IMR-90 (cell line): Measurements from ENCODE around the gene PTBP1. TPM values are rescaled to one million over a fixed set of nuclear protein-coding genes. Genes with fewer than 3 reads are reported as not detected.

Experiments used
- ATAC-seq: fragments of 200-7000 bp; cut with Tn5 transposase; 2 replicates; pipeline ENCODE4 v1.9.1; 2020; ENCODE audit warnings: low read depth, mild to moderate bottlenecking, moderate library complexity
- BruUV-seq: library from RNA; stranded (reverse); fragments of 400-500 nt; replicated peaks from 2 replicates; lab custom pipeline; 2021; lab: Mats Ljungman, UMichigan
- CTCF ChIA-PET: fragments of 300-600 bp; formaldehyde crosslinking; extraction: SDS; loops from one replicate; lab custom pipeline; 2021; ENCODE audit warnings: antibody characterized with exemption; lab: Yijun Ruan, JAX
- POLR2A ChIA-PET: fragments of 300-600 bp; sonication (Branson Sonifier 250); formaldehyde crosslinking; loops from one replicate; lab custom pipeline; 2022; ENCODE audit warnings: antibody characterized with exemption; ENCODE audit not compliant: unreplicated experiment; lab: Charles Lee
- DNase-seq: peaks from one replicate; pipeline ENCODE4 v3.0.0; 2013
- H2AFZ ChIP-seq: replicated peaks from 2 replicates; pipeline ENCODE3; 2013; ENCODE audit warnings: low read length, mild to moderate bottlenecking; ENCODE audit not compliant: poor library complexity
- H2AK5ac ChIP-seq: 2 replicates; pipeline ENCODE4 v1.6.1; 2013; ENCODE audit warnings: low read depth, low read length, inconsistent platforms
- H2AK9ac ChIP-seq: replicated peaks from 2 replicates; pipeline ENCODE3; 2013; ENCODE audit warnings: mild to moderate bottlenecking, low read depth, low read length, moderate library complexity; ENCODE audit not compliant: poor library complexity
- H2BK120ac ChIP-seq: 2 replicates; pipeline ENCODE4 v1.6.1; 2013; ENCODE audit warnings: low read depth, low read length, inconsistent platforms
- H2BK15ac ChIP-seq: 3 replicates; pipeline ENCODE4 v1.6.1; 2013; ENCODE audit warnings: low read depth, low read length, inconsistent platforms
- H2BK20ac ChIP-seq: 2 replicates; pipeline ENCODE4 v1.6.1; 2013; ENCODE audit warnings: low read depth, mild to moderate bottlenecking, inconsistent platforms, low read length, moderate library complexity
- H2BK5ac ChIP-seq: 2 replicates; pipeline ENCODE4 v1.6.1; 2013; ENCODE audit warnings: mild to moderate bottlenecking, low read depth, low read length, inconsistent platforms; ENCODE audit not compliant: poor library complexity, severe bottlenecking
- H3K14ac ChIP-seq: replicated peaks from 2 replicates; pipeline ENCODE4 v1.6.1; 2013; ENCODE audit warnings: low read depth, low read length, inconsistent platforms
- H3K18ac ChIP-seq: 2 replicates; pipeline ENCODE4 v1.6.1; 2013; ENCODE audit warnings: low read depth, low read length, control low read depth
- H3K23ac ChIP-seq: 2 replicates; pipeline ENCODE4 v1.6.1; 2013; ENCODE audit warnings: low read depth, low read length, inconsistent platforms
- H3K27ac ChIP-seq: 2 replicates; pipeline ENCODE4 v1.5.1; 2013; ENCODE audit warnings: mild to moderate bottlenecking, control low read depth, low read length; ENCODE audit not compliant: insufficient read depth
- H3K27me3 ChIP-seq: 2 replicates; pipeline ENCODE4 v1.6.1; 2013; ENCODE audit warnings: low read length; ENCODE audit not compliant: control insufficient read depth, insufficient read depth
- H3K36me3 ChIP-seq: 2 replicates; pipeline ENCODE4 v1.6.1; 2013; ENCODE audit warnings: low read length, mixed read lengths; ENCODE audit not compliant: control insufficient read depth, insufficient read depth
- H3K4ac ChIP-seq: 2 replicates; pipeline ENCODE4 v1.6.1; 2013; ENCODE audit warnings: low read depth, low read length, inconsistent platforms
- H3K4me1 ChIP-seq: 2 replicates; pipeline ENCODE4 v1.6.1; 2013; ENCODE audit warnings: low read length, mixed read lengths; ENCODE audit not compliant: control insufficient read depth, insufficient read depth
- H3K4me2 ChIP-seq: 2 replicates; pipeline ENCODE4 v1.6.1; 2013; ENCODE audit warnings: low read depth, mild to moderate bottlenecking, control low read depth, low read length, moderate library complexity
- H3K4me3 ChIP-seq: 2 replicates; pipeline ENCODE4 v1.5.1; 2013; ENCODE audit warnings: low read depth, mild to moderate bottlenecking, control low read depth, low read length, moderate library complexity; ENCODE audit not compliant: insufficient read depth
- H3K56ac ChIP-seq: 2 replicates; pipeline ENCODE4 v1.6.1; 2013; ENCODE audit warnings: low read length, inconsistent platforms; ENCODE audit not compliant: insufficient read depth; ENCODE audit errors: extremely low read depth
- H3K79me1 ChIP-seq, 2 experiments: 2 replicates each; pipeline ENCODE4 v1.6.1; 2013; ENCODE audit warnings: low read length in 2 of 2, inconsistent platforms in 1 of 2, low read depth in 1 of 2
- H3K9ac ChIP-seq: 2 replicates; pipeline ENCODE4 v1.6.1; 2013; ENCODE audit warnings: low read depth, low read length, control low read depth
- H3K9me1 ChIP-seq: 2 replicates; pipeline ENCODE4 v1.6.1; 2013; ENCODE audit warnings: low read length, inconsistent platforms; ENCODE audit not compliant: insufficient read depth
- H3K9me3 ChIP-seq: 2 replicates; pipeline ENCODE4 v1.6.1; 2013; ENCODE audit warnings: low read length; ENCODE audit not compliant: control insufficient read depth, insufficient read depth
- H4K20me1 ChIP-seq: 2 replicates; pipeline ENCODE4 v1.6.1; 2013; ENCODE audit warnings: low read length, inconsistent platforms; ENCODE audit not compliant: insufficient read depth
- H4K5ac ChIP-seq: 2 replicates; pipeline ENCODE4 v1.6.1; 2013; ENCODE audit warnings: mild to moderate bottlenecking, low read depth, low read length, control low read depth
- H4K8ac ChIP-seq, 2 experiments: 2 replicates each; pipeline ENCODE4 v1.6.1; 2013; ENCODE audit warnings: low read depth in 2 of 2, low read length in 2 of 2, control low read depth in 1 of 2, inconsistent platforms in 1 of 2
- H4K91ac ChIP-seq: 2 replicates; pipeline ENCODE4 v1.6.1; 2013; ENCODE audit warnings: low read depth, low read length, inconsistent platforms; ENCODE audit not compliant: insufficient read depth
- BHLHE40 ChIP-seq: fragments of 150-350 bp; IDR thresholded peaks from 2 replicates; pipeline ENCODE4 v1.6.1; 2016; ENCODE audit warnings: mild to moderate bottlenecking, low read depth, low read length
- FOS ChIP-seq: fragments of 150-350 bp; IDR thresholded peaks from 2 replicates; pipeline ENCODE4 v1.6.1; 2016; ENCODE audit warnings: low read depth, low read length
- MAFK ChIP-seq: IDR thresholded peaks from 2 replicates; pipeline ENCODE4 v1.6.1; 2012; ENCODE audit warnings: low read depth, low read length, improper control_type of control experiment
- MAZ ChIP-seq: IDR thresholded peaks from 2 replicates; pipeline ENCODE4 v1.6.1; 2012; ENCODE audit warnings: low read depth, mild to moderate bottlenecking, low read length, improper control_type of control experiment, moderate library complexity, borderline replicate concordance
- POLR2A ChIP-seq: IDR thresholded peaks from 2 replicates; pipeline ENCODE4 v1.6.1; 2012; ENCODE audit warnings: mild to moderate bottlenecking, low read depth, low read length
- RFX5 ChIP-seq: IDR thresholded peaks from 2 replicates; pipeline ENCODE4 v1.8.0; 2012; ENCODE audit warnings: low read depth, mild to moderate bottlenecking, low read length, moderate library complexity
- SMC3 ChIP-seq: fragments of 150-350 bp; IDR thresholded peaks from 2 replicates; pipeline ENCODE4 v1.6.1; 2016; ENCODE audit warnings: low read depth, mild to moderate bottlenecking, antibody characterized with exemption, low read length, moderate library complexity
- WGBS, 2 experiments: methylation state at CpG; one replicate each; pipeline versions ENCODE4 v1.1.5 to v1.1.7; 2013; ENCODE audit warnings: missing lambda C conversion rate in 2 of 2; ENCODE audit not compliant: insufficient read length in 1 of 2; ENCODE audit errors: extremely low coverage in 2 of 2; 5-methylcytosine and 5-hydroxymethylcytosine counted together
- dilution Hi-C: fragments of 300-500 bp; cut with HindIII; formaldehyde crosslinking; loops from one replicate; pipeline ENCODE4 v1.14.3; 2018; ENCODE audit warnings: low sequenced_read_pairs; ENCODE audit not compliant: unreplicated experiment
- in situ Hi-C: fragments of 300-500 bp; cut with MboI; formaldehyde crosslinking; loops from 3 replicates; pipeline ENCODE4 v1.14.3; 2019; ENCODE audit warnings: low sequenced_read_pairs, inconsistent platforms, mixed read lengths
- intact Hi-C: fragments of 100-400 bp; cut with micrococcal nuclease; formaldehyde crosslinking; loops from 2 replicates; pipeline ENCODE4 v1.10.0; 2022
- polyA plus RNA-seq, 3 experiments: library from polyadenylated mRNA; depleted of rRNA; stranded (reverse); fragments of >200 nt; gene quantifications; 2 replicates each; pipeline ENCODE4 v1.2.3, GENCODE V29; 2012; ENCODE audit warnings: low replicate concordance in 1 of 3
- total RNA-seq: library from RNA; depleted of rRNA; stranded (reverse); fragments of >200 nt; gene quantifications from 2 replicates; pipeline ENCODE4 v1.2.3, GENCODE V29; 2012

PTBP1 gene
- total and polyA plus RNA-seq, 2 of the 4 experiments (the other 2 are of a cell fraction): 146 to 269 TPM

DNA sequence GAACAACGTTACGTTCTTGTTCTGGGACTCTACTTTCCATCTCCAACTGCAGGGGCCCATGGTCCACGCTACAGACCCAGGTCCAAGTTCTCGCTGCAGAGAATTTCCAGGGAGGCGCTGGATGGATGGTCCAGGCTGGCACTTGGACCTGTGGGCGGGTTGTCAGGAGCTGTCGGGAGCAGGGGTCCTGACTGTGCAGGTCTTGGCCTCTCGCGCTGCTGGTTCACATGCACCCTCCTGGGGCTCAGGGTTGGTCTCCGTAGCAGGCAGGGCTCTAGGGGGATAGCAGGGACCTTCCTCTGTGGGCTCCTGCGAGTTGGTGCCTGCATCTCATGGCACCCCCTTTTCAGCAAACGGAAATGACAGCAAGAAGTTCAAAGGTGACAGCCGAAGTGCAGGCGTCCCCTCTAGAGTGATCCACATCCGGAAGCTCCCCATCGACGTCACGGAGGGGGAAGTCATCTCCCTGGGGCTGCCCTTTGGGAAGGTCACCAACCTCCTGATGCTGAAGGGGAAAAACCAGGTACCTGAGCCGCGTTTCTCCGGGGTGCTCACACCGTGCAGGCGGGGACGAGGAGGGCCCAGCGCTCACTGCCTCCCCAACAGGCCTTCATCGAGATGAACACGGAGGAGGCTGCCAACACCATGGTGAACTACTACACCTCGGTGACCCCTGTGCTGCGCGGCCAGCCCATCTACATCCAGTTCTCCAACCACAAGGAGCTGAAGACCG, 6.6 kb downstream of the PTBP1 start:
- Histone ChIP-seq H4K91ac (no peak overlapping the region), H4K20me1 (peaks cover 100% of the 10 kb centered on the region), H3K14ac (no peak overlapping the region), H3K36me3 (peaks cover 79% of the 10 kb centered on the region), H2BK20ac (no peak overlapping the region), H4K5ac (no peak overlapping the region), H2AK5ac (no peak overlapping the region), H3K9ac (no peak overlapping the region), H3K18ac (no peak overlapping the region), H3K56ac (no peak overlapping the region), H3K23ac (no peak overlapping the region), H3K4me2 (no peak overlapping the region), H3K4ac (no peak overlapping the region), H3K27me3 (no peaks in the 10 kb centered on the region), H3K79me1 (peaks cover 3 to 42% of the 10 kb centered on the region in 2 experiments), H2AFZ (no peak overlapping the region), H2BK5ac (no peak overlapping the region), H3K9me3 (no peaks in the 10 kb centered on the region), H2AK9ac (no peak overlapping the region), H2BK15ac (no peak overlapping the region), H4K8ac (no peak overlapping the region), H2BK120ac (no peak overlapping the region), H3K27ac (no peak overlapping the region), H3K9me1 (peaks cover 11% of the 10 kb centered on the region; the same call in 1 of the 2 replicates), H3K4me1 (peaks cover 30% of the 10 kb centered on the region), H3K4me3 (no peak overlapping the region)
- DNase-seq: no peak
- TF ChIP-seq POLR2A (no peak), MAZ (no peak), RFX5 (no peak), MAFK (no peak), BHLHE40 (no peak), SMC3 (no peak), FOS (no peak)
- ChIA-PET POLR2A (no interaction called here), CTCF (no interaction called here)
- no TSS peak for BruUV-seq
- in situ Hi-C loops (no loop called here), dilution Hi-C loops (no loop called here), intact Hi-C loops (no loop called here)
- WGBS, 2 experiments: 93% methylated on average over 10 of the region's 31 CpGs; no CpG with 5 or more reads in 1 of the 2 experiments
- ATAC-seq: no peak
